Panc1 (cell line): Measurements from ENCODE around the gene SLC16A3.

Experiments
- POLR2AphosphoS5 ChIP-seq: IDR thresholded peaks from 2 replicates; pipeline ENCODE4 v1.6.1; 2012; ENCODE audit warnings: mild to moderate bottlenecking, low read depth, low read length, moderate library complexity
- REST ChIP-seq, 2 experiments: IDR thresholded peaks; 2 replicates each; pipeline ENCODE4 v1.6.1; 2011 to 2012; ENCODE audit warnings: low read depth in 2 of 2, control low read depth in 1 of 2, low read length in 1 of 2, mild to moderate bottlenecking in 1 of 2, moderate library complexity in 1 of 2; ENCODE audit not compliant: insufficient read depth in 1 of 2
- TCF7L2 ChIP-seq: IDR thresholded peaks from 2 replicates; pipeline ENCODE4 v1.6.1; 2011; ENCODE audit warnings: mild to moderate bottlenecking, low read depth, low read length, inconsistent platforms
- TF ChIP-seq, protein P1 (sequence below): fragments of 450-650 bp; IDR thresholded peaks from 2 replicates; pipeline ENCODE4 v1.5.1; 2017; ENCODE audit warnings: mild to moderate bottlenecking

- TF ChIP-seq, protein P1, sequence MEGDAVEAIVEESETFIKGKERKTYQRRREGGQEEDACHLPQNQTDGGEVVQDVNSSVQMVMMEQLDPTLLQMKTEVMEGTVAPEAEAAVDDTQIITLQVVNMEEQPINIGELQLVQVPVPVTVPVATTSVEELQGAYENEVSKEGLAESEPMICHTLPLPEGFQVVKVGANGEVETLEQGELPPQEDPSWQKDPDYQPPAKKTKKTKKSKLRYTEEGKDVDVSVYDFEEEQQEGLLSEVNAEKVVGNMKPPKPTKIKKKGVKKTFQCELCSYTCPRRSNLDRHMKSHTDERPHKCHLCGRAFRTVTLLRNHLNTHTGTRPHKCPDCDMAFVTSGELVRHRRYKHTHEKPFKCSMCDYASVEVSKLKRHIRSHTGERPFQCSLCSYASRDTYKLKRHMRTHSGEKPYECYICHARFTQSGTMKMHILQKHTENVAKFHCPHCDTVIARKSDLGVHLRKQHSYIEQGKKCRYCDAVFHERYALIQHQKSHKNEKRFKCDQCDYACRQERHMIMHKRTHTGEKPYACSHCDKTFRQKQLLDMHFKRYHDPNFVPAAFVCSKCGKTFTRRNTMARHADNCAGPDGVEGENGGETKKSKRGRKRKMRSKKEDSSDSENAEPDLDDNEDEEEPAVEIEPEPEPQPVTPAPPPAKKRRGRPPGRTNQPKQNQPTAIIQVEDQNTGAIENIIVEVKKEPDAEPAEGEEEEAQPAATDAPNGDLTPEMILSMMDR, result no peak
- no peak for TF ChIP-seq POLR2AphosphoS5
- TF ChIP-seq TCF7L2, result no peak
- TF ChIP-seq REST (IDR thresholded peaks at IDR 0.05; ENCODE audit: insufficient read depth in 1 of 2, low read depth in 2 of 2, low read length in 1 of 2), result no peak
Measured at GRCh38 chr17:82242698-82242976, 13.8 kb downstream of the SLC16A3 start.
